ENCODE measurements around the gene KRTAP10-4. TPM values are rescaled to one million over a fixed set of nuclear protein-coding genes. Genes with fewer than 3 reads are reported as not detected.
A peak's percentile ranks its signal among the peaks of the same experiment; 100 is the strongest.

KRTAP10-4 gene
- total and polyA plus RNA-seq, 2 donors from 2014 or later, result not detected

DNA sequence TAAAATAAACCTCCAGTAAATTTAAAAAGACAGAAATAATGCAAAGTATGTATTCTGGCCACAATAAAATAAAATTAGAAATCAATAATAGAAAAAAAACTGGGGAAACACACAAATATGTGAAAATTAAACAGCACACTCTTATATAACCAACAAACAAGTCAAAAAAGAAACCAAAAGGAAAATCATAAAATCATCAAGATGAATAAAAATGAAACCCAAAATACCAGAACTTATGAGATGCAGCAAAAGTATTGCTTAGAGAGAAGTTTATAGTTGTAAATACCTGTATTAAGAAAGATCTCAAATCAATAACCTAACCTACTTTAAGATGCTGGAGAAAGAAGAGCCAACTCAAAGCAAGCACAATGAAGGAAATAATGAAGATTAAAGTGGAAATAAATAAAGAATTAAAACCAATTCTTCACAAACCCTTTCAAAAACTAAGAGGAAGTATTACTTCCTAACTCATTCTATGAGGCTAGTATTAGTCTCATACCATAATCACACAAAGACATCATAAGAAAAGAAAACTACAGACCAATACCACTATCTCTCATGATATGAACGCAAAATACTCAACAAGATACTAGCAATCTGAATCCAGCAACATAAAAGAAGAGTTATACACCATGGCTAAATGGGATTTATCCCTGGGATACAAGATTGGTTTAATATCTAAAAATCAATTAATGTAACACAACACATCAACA, 8.5 kb upstream of the KRTAP10-4 start:
- Histone ChIP-seq H3K4me3 (ENCODE audit: low read length in 3 of 3) (no peak overlapping the region), H3K36me3 (ENCODE audit: control insufficient read depth in 2 of 3, insufficient read depth in 3 of 3, low read length in 3 of 3) (no peaks in the 10 kb centered on the region), H3K4me1 (ENCODE audit: control insufficient read depth in 2 of 3, insufficient read depth in 2 of 3, low read depth in 1 of 3, low read length in 3 of 3) (no peaks in the 10 kb centered on the region), H3K9ac (ENCODE audit: low read length in 3 of 3) (no peak overlapping the region), H3K27me3 (ENCODE audit: control insufficient read depth, insufficient read depth, low read length) (no peaks in the 10 kb centered on the region), H3K27ac (ENCODE audit: low read depth in 2 of 2, low read length in 2 of 2) (no peak overlapping the region), H3K9me3 (ENCODE audit: control insufficient read depth in 2 of 3, insufficient read depth in 1 of 3, low read length in 3 of 3) (no peaks in the 10 kb centered on the region)
- intact Hi-C loops (cut with DNase I), result no loop called here
- TF ChIP-seq, protein P1, sequence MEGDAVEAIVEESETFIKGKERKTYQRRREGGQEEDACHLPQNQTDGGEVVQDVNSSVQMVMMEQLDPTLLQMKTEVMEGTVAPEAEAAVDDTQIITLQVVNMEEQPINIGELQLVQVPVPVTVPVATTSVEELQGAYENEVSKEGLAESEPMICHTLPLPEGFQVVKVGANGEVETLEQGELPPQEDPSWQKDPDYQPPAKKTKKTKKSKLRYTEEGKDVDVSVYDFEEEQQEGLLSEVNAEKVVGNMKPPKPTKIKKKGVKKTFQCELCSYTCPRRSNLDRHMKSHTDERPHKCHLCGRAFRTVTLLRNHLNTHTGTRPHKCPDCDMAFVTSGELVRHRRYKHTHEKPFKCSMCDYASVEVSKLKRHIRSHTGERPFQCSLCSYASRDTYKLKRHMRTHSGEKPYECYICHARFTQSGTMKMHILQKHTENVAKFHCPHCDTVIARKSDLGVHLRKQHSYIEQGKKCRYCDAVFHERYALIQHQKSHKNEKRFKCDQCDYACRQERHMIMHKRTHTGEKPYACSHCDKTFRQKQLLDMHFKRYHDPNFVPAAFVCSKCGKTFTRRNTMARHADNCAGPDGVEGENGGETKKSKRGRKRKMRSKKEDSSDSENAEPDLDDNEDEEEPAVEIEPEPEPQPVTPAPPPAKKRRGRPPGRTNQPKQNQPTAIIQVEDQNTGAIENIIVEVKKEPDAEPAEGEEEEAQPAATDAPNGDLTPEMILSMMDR (IDR thresholded peaks at IDR 0.05; ENCODE audit: borderline replicate concordance, extremely low read depth, insufficient read depth), result no peak
- no peak for FAIRE-seq
- no peak for DNase-seq

DNA sequence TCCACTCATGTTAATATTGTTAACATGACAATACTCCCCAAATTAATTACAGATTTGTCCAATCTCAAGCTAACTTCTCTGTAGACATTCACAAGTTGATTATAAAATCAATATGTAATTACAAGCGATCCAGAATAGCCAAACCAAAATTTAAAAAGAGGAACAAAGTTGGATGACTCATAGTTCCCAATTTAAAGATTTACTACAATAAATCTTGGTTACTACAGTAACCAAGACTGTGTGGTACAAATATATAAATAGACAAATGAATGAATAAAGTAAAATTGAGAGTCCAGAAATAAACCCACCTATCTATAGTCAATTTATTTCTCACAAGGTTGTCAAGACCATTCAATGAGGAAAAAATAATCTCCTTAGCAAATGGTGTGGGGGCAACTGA, 7.1 kb upstream of the KRTAP10-4 start:
- Histone ChIP-seq H3K27me3 (ENCODE audit: control insufficient read depth, insufficient read depth, low read length) (no peaks in the 10 kb centered on the region), H3K4me3 (ENCODE audit: low read length in 3 of 3) (no peak overlapping the region), H3K9ac (ENCODE audit: low read length in 3 of 3) (no peak overlapping the region), H3K9me3 (ENCODE audit: control insufficient read depth in 2 of 3, insufficient read depth in 1 of 3, low read length in 3 of 3) (no peaks in the 10 kb centered on the region), H3K36me3 (ENCODE audit: control insufficient read depth in 2 of 3, insufficient read depth in 3 of 3, low read length in 3 of 3) (no peaks in the 10 kb centered on the region), H3K27ac (ENCODE audit: low read depth in 2 of 2, low read length in 2 of 2) (no peak overlapping the region), H3K4me1 (ENCODE audit: control insufficient read depth in 2 of 3, insufficient read depth in 2 of 3, low read depth in 1 of 3, low read length in 3 of 3) (no peaks in the 10 kb centered on the region)
- intact Hi-C loops (cut with DNase I), result no loop called here
- FAIRE-seq (no peak), DNase-seq (no peak)
- TF ChIP-seq, protein P1 (IDR thresholded peaks at IDR 0.05; ENCODE audit: borderline replicate concordance, extremely low read depth, insufficient read depth), result no peak

DNA sequence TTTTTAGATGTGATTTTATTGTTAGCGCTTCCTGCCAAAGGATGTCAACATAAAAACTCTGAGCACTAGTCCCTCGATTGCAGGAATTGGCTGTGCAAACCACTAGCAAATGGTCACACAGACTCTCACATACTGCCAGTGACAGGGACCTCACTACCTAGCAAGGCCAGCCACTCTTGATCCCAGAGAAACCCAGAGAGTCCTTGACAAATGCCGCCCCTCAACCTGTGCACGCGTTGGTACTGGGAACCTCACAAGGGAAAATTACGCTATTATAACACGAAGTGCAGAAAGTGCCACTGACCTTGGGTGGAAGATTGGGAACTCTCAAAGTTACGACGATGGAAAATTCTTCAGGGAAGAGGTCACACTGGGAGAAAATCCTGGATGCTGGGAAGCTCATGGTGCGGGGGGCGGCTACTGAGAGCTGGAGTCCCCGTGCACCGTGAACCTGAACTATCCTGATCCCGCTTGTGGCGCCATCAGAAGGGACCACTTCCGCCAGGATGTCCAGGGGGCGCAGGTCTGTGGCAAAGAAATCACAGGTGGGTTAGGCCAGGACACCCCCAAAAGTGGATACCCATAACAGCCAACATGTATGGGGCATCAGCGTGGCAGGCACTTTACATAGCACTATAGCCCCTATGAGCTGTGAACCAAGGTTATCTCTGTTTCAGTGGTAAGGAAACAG, 5.9 kb upstream of the KRTAP10-4 start:
- Histone ChIP-seq H3K9ac (ENCODE audit: low read length in 3 of 3) (no peak overlapping the region), H3K4me1 (ENCODE audit: control insufficient read depth in 2 of 3, insufficient read depth in 2 of 3, low read depth in 1 of 3, low read length in 3 of 3) (no peaks in the 10 kb centered on the region), H3K9me3 (ENCODE audit: control insufficient read depth in 2 of 3, insufficient read depth in 1 of 3, low read length in 3 of 3) (no peaks in the 10 kb centered on the region), H3K4me3 (ENCODE audit: low read length in 3 of 3) (no peak overlapping the region), H3K36me3 (ENCODE audit: control insufficient read depth in 2 of 3, insufficient read depth in 3 of 3, low read length in 3 of 3) (no peaks in the 10 kb centered on the region), H3K27me3 (ENCODE audit: control insufficient read depth, insufficient read depth, low read length) (no peaks in the 10 kb centered on the region), H3K27ac (ENCODE audit: low read depth in 2 of 2, low read length in 2 of 2) (no peak overlapping the region)
- DNase-seq (peak in 1 of 5 donors; percentile 23), FAIRE-seq (no peak)
- TF ChIP-seq, protein P1 (IDR thresholded peaks at IDR 0.05; ENCODE audit: borderline replicate concordance, extremely low read depth, insufficient read depth), result no peak
- intact Hi-C loops (cut with DNase I), result no loop called here

All from kidney (tissue), 14 donors.